Heart right ventricle (tissue), 16 donors: ENCODE measurements around the gene PRR14. TPM values are rescaled to one million over a fixed set of nuclear protein-coding genes. Genes with fewer than 3 reads are reported as not detected.

Source experiments
- ATAC-seq, 8 donors: fragments of 200-7000 bp; cut with Tn5 transposase; one replicate each; pipeline ENCODE4 v1.9.1; 2020; ENCODE audit warnings: mild to moderate bottlenecking in 8 of 8, moderate library complexity in 8 of 8, moderate number of reproducible peaks in 1 of 8
- DNase-seq, 2 donors: peaks; one replicate each; pipeline ENCODE4 v3.0.0-alpha.2; 2020
- H3K27ac ChIP-seq, 10 donors: fragments of 200-600 bp; sonication (generic) in 2 of 10; one replicate each; pipeline versions ENCODE4 v1.5.0 to v1.8.0; 2020 to 2022; ENCODE audit warnings: mild to moderate bottlenecking in 3 of 10
- H3K27me3 ChIP-seq, 7 donors: fragments of 200-600 bp; one replicate each; pipeline ENCODE4 v1.8.0; 2021 to 2022; ENCODE audit warnings: mild to moderate bottlenecking in 2 of 7
- H3K36me3 ChIP-seq, 9 donors: fragments of 200-600 bp; sonication (generic) in 1 of 9; one replicate each; pipeline versions ENCODE4 v1.5.0 to v1.8.0; 2020 to 2022; ENCODE audit warnings: mild to moderate bottlenecking in 2 of 9
- H3K4me1 ChIP-seq, 9 donors: fragments of 200-600 bp; sonication (generic) in 1 of 9; one replicate each; pipeline versions ENCODE4 v1.5.0 to v1.8.0; 2020 to 2022; ENCODE audit warnings: mild to moderate bottlenecking in 4 of 9
- H3K4me3 ChIP-seq, 10 donors: fragments of 200-600 bp; sonication (generic) in 2 of 10; one replicate each; pipeline versions ENCODE4 v1.5.0 to v1.8.0; 2020 to 2022; ENCODE audit warnings: mild to moderate bottlenecking in 7 of 10, moderate library complexity in 2 of 10
- H3K9me3 ChIP-seq, 11 donors: fragments of 200-600 bp in 10 of 11; sonication (generic) in 2 of 11; one replicate each; pipeline versions ENCODE4 v1.5.0 to v1.8.0; 2013 to 2022; ENCODE audit warnings: mild to moderate bottlenecking in 2 of 11, control low read depth in 1 of 11, moderate library complexity in 1 of 11
- WGBS, 2 donors: extraction: QIAGEN DNeasy Blood & Tissue Kit; methylation state at CpG; one replicate each; pipeline ENCODE4 v1.1.7; 2013; ENCODE audit warnings: inconsistent platforms in 1 of 2; 5-methylcytosine and 5-hydroxymethylcytosine counted together
- intact Hi-C, 10 donors: fragments of 100-400 bp; cut with DNase I; formaldehyde crosslinking; loops; one replicate each; pipeline versions ENCODE4 v1.11.1 to v1.14.2; 2022
- polyA plus RNA-seq, 2 donors: library from polyadenylated mRNA; stranded (reverse); fragments of 200-250 nt; gene quantifications; one replicate each; pipeline ENCODE4 v1.2.3, GENCODE V29; 2013
- total RNA-seq, 10 donors: library from RNA; stranded (reverse); fragmentation: NEBNext Ultra II Directional in 3 of 10; extraction: Animal tissue kit (Norgen Biotek cat#: 25700) in 3 of 10; gene quantifications; one replicate each; pipeline versions ENCODE4 v1.2.1 to v1.2.4, GENCODE V29; 2021 to 2023
- TF ChIP-seq, protein P1 (sequence below), 9 donors: fragments of 200-600 bp; sonication (generic) in 2 of 9; IDR thresholded peaks; one replicate each; pipeline versions ENCODE4 v1.5.0 to v1.8.0; 2021 to 2022; ENCODE audit warnings: antibody characterized with exemption in 9 of 9, mild to moderate bottlenecking in 5 of 9, moderate library complexity in 1 of 9
- donor health status: Arrhythmogenic right ventricular cardiomyopathy.
- donor health status: ischemic (EF 13 %, LVEDD 7.1; RV severe dilation, severe dysfunction).
- donor health status: healthy with polysubstance abuse.
- donor health status: DM: no; HTN: yes; CAD: no.
- donor health status: DM: no; HTN: no; CAD: no.
- donor health status: ischemic (EF 25% LVEDD 6.9; RV normal size, moderate dysfunction).
- donor health status: ischemic (EF 25% LVEDD 5.7; RV mildly dilated, moderate dysfunction).
- donor health status: healthy.
- donor health status: DM: yes; HTN: yes; CAD: no.
- donor health status: Ischemic cardiomyopathy.
- donor health status: ischemic (EF 35%, LVEDD 5.7; RV mildly dilated, moderate dysfunction).
- donor health status: nonischemic (EF 11% LVEDD 7.7; RV severe dilation, severe dysfunction).
- donor health status: DM: yes; HTN: yes; CAD: no.
- donor health status: PGD.
- donor health status: ischemic (EF 29% LVEDD 5.4; RV normal size, mild dysfunction).
- donor health status: nonischemic (EF 23%, LVEDD 6.1; RV moderate dilation, normal function).

The PRR14 gene
- total and polyA plus RNA-seq, 12 donors, result 9.9 to 58.1 (median 17.8) TPM

DNA sequence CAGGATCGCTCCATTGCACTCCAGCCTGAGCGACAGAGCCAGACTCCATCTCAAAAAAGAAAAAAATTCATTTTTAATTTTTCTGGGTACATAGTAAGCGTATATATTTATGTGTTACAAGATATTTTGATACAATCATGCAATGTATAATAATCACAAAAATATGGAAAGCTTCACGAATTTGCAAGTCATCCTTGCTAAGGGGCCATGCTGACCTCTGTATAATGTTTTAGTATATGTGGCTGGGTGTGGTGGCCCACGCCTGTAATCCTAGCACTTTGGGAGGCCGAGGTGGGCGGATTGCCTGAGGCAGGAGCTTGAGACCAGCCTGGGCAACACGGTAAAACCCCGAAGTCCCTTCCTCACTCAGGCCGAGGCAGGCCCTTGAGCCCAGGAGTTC is 24.4 kb downstream of the PRR14 start:
- H3K4me1 ChIP-seq, result no peaks in the 10 kb centered on the region
- H3K9me3 ChIP-seq, result no peaks in the 10 kb centered on the region
- H3K36me3 ChIP-seq, result peaks cover 0 to 19% (median 7%) of the 10 kb centered on the region in 9 donors
- intact Hi-C loops, result no loop called here
- H3K27me3 ChIP-seq, result no peaks in the 10 kb centered on the region
- no peak overlapping the region for H3K27ac ChIP-seq
- 88 to 91% methylated on average over 10 of the region's 10 CpGs for WGBS, 2 donors
- ATAC-seq (no peak), DNase-seq (no peak)
- TF ChIP-seq, protein P1, sequence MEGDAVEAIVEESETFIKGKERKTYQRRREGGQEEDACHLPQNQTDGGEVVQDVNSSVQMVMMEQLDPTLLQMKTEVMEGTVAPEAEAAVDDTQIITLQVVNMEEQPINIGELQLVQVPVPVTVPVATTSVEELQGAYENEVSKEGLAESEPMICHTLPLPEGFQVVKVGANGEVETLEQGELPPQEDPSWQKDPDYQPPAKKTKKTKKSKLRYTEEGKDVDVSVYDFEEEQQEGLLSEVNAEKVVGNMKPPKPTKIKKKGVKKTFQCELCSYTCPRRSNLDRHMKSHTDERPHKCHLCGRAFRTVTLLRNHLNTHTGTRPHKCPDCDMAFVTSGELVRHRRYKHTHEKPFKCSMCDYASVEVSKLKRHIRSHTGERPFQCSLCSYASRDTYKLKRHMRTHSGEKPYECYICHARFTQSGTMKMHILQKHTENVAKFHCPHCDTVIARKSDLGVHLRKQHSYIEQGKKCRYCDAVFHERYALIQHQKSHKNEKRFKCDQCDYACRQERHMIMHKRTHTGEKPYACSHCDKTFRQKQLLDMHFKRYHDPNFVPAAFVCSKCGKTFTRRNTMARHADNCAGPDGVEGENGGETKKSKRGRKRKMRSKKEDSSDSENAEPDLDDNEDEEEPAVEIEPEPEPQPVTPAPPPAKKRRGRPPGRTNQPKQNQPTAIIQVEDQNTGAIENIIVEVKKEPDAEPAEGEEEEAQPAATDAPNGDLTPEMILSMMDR (IDR thresholded peaks at IDR 0.05), result no peak
- H3K4me3 ChIP-seq, result no peak overlapping the region

DNA sequence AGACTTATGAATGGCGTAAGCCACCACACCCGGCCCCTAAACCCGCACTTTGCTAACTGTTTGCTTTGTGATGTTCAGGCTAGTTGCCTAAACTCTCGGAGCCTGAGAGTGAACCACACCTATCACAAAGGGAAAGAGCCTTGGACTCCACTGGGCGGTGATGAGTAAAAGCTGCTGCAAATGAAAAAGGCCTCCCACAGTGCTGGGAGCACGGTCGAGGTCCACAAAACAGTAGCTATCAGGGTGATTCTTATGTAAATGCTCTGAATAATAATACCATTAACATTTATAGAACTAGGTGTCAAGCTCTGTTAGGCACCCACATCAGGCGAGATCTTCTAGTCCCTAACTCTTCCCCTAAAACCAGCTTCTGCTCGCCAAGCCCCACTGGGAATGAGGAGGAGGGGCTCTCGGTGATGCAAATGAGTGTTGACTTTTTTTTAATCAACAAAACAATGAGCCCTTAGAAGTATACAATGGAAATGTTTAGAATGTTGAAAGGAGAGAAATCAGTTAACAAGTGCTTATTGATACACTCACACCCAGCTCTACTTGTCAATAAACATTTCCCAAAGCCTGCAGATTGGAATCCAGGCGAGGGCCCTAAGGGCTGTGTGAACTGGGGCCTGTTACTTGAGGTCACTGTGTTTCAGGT is 27.3 kb downstream of the PRR14 start:
- no peak for ATAC-seq
- Histone ChIP-seq H3K4me1 (no peaks in the 10 kb centered on the region), H3K27me3 (no peaks in the 10 kb centered on the region), H3K4me3 (no peak overlapping the region), H3K27ac (no peak overlapping the region), H3K9me3 (no peaks in the 10 kb centered on the region), H3K36me3 (no peaks in the 10 kb centered on the region)
- intact Hi-C loops, result no loop called here
- no peak for DNase-seq
- WGBS, 2 donors, result 80 to 82% methylated on average over 11 of the region's 11 CpGs
- TF ChIP-seq, protein P1 (IDR thresholded peaks at IDR 0.05), result no peak

DNA sequence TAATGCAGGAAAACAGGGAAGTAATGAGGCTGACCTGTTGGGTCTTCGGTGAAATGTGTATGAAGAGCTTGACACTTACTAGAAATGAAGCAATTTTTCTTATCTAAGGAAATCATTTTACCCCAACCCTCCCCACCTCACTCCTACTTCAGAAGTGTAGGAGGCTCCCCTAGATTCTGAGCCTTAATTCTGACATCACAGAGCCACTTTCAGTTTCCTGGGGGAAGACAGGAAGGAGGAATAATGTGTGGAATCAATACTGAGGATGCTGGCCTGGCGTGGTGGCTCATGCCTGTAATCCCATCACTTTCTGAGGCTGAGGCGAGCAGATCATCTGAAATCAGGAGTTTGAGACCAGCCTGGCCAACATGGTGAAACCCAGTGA is 27.8 kb downstream of the PRR14 start:
- no peak for DNase-seq
- intact Hi-C loops, result no loop called here
- no peak overlapping the region for H3K4me3 ChIP-seq
- no peaks in the 10 kb centered on the region for H3K36me3 ChIP-seq
- TF ChIP-seq, protein P1 (IDR thresholded peaks at IDR 0.05), result no peak
- H3K4me1 ChIP-seq, result no peaks in the 10 kb centered on the region
- no peak overlapping the region for H3K27ac ChIP-seq
- no peak for ATAC-seq
- whole genome bisulfite sequencing, 2 donors, result 81 to 85% methylated on average over 3 of the region's 3 CpGs
- no peaks in the 10 kb centered on the region for H3K9me3 ChIP-seq
- no peaks in the 10 kb centered on the region for H3K27me3 ChIP-seq

DNA sequence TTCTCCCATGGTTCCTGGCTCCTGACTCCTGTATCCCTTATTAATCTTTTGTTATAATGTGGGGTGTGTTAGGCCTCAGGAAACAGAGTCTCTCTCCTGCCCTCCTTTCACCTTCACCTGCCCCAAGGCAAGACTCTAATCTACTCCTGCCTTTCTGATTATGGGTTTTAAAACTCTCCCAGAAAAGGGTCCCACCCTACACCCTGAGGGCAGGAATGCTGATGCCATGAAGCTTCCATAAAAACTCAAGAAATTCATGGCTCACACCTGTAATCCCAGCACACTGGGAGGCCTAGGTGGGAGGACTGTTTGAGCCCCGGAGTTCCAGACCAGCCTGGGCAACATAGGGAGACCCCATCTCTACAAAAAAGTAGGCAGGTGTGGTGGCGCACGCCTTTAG is 29.6 kb downstream of the PRR14 start:
- H3K4me3 ChIP-seq, result no peak overlapping the region
- TF ChIP-seq, protein P1 (IDR thresholded peaks at IDR 0.05), result no peak
- H3K9me3 ChIP-seq, result no peaks in the 10 kb centered on the region
- WGBS, 2 donors, result 88 to 92% methylated on average over 3 of the region's 3 CpGs
- no peaks in the 10 kb centered on the region for H3K27me3 ChIP-seq
- no peaks in the 10 kb centered on the region for H3K4me1 ChIP-seq
- intact Hi-C loops, result no loop called here
- no peaks in the 10 kb centered on the region for H3K36me3 ChIP-seq
- ATAC-seq (no peak), DNase-seq (no peak)
- H3K27ac ChIP-seq, result no peak overlapping the region
